CD4-positive, alpha-beta T cell treated with Interferon gamma for 1 hour (primary cell): Measurements from ENCODE around the gene CDK14.

Experiments
- DNase-seq: peaks from one replicate; pipeline ENCODE4 v3.0.0-alpha.2; 2020

The CDK14 gene

DNA sequence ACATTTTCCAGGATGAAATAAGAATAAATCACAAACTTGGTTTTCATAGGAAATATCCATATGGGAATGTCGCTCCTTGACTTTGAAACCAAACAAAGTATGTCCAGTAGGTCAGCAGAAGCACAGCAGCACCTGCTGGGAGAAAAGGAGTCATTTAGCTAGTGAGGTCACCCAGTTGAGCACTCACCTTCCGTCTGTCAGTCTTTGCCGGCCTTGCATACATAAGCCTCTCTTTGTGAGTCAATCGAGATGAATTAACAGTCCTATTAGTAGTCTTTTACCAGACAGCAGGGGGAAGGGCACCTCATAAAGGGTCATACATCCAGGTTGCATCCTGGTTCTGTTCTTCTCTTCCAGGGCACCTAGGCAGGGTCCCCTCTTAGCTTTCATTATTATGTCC, 435.6 kb downstream of the CDK14 start:
- DNase-seq = no peak

DNA sequence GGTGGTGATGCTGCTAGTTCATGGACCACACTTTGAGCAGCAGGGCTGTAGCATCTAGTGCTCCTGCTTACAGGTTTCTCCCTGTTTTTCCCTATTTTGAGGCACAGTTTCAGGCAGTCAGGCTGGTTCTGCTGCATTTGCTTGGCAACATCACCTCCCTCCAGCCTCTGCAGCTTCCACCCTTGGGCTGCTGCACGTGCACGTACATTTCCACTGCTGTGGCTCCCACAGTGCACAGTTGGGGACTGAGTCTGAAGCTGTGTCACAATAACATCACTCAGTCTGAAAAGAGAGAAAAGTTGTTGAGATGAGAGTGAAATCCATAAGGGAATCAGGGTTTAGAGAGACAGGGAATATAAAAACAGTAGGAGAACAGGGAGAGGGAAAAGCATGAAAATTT, 437.5 kb downstream of the CDK14 start:
- no peak for DNase-seq

DNA sequence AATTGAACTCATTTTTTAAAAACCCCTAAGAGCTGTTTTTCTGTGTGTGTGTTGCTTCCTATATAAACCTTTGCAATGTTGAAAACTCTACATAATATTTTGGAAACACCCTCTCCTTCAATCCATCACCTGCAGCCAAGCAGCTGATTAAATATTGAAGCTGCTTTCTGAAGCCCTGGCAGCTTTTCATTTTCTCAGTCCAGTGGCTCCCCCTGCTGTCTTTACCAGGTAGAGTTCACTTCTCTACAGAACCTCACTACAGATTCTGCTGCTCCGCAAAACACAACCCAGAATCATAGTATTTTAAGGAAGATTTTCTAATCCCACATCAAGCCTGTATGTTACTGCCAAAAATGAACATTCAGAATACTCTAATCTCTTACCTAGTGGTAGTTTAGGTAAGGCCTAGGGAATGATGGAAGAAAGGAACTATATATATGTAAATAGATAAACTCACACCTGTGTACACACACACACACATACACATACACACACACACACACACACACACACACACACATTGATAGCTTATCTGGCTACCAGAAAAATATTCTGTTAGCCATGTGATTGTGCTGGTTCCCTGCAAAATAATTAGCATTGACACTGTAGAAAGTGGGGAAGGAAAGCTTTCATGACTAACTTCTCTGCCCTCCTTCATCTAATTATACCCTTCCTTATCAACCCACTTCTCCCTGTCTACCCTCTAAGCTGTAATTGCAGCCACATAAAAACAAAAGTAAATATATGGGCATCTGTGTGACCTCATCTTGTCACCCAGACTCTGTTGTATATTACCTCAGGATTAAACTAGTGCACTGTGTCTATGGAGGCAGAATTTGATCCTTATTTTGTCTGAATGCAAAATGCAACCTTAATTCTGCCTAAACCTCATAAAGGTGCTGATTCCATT, 438.6 kb downstream of the CDK14 start:
- peak; percentile 1 for DNase-seq

DNA sequence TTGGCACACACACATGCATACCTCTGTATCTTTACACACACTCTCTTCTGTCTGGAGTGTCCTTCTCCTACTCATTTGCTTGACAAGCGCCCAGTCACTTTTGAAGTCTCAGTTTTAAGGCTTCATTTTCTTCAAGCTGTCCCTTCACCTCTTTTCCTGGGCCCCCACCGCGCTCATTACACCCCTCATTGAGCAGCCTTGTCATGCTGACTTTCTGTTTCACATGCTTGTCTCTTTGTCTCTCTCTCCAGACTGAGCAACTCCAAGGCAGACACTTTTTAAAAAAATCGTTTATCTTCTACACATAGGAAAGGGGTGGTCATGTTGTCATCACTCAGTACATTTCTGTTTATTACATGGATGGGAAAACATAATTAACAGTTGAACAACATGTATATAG, 442.9 kb downstream of the CDK14 start:
- DNase-seq = no peak

DNA sequence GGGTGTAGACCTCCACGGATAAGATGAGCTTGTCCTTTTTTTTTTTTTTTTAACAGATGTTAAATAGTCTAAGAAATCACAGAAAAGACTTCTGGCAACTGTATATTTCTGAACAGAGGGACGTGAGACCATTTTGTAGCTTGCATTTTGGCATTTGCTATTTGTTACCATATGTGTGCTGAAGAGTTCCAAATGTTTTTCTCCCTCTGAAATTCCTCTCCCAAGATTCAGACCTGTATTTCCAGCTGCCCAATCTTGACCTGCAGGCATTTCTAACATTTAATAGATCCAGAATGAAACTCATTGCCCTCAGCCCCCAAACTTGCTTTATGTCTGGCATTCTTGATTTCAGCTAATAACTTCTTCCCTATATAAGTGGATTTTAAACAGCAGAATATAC, 445.0 kb downstream of the CDK14 start:
- DNase-seq = no peak

DNA sequence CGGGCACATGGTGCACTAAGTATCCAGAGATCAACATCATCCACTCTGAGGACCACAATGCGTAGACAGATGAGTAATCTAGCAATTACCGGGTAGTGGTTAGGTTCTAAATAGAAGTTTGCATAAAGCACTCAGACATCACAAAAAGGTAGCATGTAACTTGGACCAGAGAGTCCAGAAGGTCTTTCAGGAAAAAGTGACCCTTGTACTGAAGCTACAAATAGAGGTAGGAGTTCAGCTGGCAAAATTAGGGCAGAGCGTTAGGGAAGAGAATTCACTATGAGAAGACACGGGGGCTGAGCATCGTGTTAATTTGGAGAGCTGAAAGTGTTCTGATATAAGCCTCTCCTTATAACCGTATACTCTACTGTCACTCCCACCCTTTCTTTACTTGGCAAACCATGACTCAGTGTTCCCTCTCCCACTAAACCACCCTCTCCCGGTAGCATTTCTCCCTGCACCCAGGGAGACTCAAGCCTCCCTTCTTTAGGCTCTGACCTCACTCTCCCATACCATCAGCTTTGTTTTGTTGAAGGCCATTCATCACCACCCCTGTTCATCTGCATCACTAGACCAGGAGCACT, 445.9 kb downstream of the CDK14 start:
- no peak for DNase-seq

DNA sequence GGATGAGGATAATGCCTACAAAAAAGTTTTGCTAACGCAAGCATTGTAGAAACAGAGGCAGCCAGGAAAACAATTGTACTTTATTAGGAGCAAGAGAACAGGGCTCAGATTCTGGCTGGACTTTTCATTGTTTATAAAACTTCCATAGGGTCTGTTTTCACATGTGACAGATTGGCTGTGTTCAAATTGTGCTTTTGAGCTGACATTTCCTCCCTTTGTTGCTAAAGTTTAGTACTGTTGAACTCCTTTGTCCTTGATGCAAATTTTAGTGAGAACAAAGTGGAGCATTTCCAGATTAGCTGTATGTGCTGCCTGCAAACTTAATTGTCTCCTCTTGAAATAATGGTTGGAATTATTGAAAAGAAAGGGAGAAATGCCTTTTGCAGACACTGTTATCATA, 447.1 kb downstream of the CDK14 start:
- DNase-seq = no peak

DNA sequence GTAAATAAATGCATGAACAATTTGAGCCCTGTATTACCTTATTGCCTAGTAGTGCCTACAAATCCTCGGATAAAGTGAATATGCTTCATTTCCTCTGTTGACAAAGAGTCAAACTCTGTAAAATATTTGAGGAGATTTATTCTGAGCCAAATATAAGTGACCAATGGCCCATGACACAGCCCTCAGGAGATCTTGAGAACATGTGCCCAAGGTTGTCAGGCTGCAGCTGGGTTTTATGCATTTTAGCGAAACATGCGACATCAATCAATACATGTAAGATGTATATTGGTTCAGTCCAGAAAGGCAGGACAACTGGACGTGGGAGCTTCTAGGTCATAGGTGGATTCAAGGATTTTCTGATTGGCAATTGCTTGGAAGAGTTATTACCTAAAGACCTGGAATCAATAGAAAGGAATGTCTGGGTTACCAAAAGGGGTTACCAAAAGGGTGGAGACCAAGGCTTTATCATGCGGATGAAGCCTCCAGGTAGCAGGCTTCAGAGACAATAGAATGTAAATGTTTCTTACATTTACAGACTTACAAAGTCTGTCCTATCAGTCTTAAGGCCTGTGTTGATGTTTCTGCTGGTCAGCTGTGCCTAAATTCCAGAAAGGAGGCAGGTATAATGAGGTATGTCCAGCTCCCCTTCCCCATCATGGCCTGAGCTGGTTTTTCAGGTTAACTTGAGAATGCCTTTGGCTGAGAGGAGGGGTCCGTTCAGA, 448.0 kb downstream of the CDK14 start:
- no peak for DNase-seq

DNA sequence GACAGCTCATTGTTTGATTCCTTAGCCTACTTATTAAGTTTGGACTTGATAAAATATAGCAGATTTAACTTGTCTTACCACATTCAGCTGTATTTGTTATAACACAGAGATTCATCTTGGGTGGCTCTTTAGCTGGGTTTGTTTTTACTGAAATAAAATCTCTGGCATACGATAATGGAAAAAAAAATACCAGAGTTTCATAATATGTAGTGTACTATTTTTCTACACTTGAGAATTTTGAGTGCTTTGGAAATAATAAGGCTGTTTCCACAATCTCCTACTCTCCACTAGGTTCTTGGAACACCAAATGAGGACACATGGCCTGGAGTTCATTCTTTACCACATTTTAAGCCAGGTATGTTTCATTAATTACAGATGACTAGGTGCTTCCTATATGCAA, 449.5 kb downstream of the CDK14 start:
- no peak for DNase-seq

DNA sequence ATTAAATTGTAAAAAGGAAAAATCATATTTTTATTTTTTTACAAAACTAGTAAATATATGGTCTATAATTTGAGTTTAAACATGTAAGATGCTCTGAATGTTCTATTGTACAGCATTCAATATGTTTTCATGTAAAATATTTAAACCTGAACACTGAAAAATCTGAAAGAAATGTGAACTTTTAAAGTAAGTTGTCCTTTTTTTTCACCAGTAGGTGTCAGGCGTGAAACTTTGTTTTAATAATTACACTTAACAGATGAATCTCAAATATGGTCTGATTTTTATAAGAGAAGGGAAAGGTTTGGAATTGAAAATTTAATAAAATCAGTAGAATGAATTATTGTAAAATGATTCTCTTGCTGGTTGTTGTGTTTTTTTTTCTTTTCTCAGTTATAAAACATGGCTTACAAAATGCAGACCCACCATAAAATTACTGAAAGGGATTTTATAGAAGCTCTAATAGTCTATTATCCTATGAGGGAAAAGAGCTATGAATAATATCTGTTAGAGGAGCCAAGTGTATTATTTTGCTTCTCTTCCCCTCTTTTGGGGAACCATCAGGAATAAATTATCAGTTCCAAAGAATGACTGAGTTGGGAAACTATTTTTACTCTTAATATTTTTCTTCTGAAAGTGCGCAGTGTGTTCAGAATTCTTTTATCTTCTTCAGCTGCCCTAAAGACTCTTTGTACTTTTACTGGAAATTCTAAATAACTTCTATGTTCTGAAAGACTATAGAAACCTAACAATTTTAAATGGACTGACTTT, 450.4 kb downstream of the CDK14 start:
- DNase-seq = no peak

DNA sequence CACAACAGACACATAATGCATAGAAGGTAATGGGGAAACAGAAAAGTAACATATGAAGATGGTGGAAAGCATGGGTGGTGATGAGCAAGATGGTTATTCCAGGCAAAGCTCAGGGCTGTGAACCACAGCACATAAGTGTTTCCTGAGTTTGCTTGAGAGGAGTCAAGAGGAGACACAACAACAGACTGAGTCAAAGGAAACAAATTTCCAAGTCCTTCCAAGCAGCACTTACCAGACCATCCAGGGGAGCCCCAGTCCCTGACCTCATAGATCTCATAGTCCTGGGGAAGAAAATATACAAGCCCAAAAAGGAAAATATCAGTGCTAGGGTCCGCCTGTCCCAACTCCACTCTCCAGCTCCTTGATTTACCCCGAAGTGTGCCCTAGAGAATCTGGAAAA, 451.5 kb downstream of the CDK14 start:
- no peak for DNase-seq

DNA sequence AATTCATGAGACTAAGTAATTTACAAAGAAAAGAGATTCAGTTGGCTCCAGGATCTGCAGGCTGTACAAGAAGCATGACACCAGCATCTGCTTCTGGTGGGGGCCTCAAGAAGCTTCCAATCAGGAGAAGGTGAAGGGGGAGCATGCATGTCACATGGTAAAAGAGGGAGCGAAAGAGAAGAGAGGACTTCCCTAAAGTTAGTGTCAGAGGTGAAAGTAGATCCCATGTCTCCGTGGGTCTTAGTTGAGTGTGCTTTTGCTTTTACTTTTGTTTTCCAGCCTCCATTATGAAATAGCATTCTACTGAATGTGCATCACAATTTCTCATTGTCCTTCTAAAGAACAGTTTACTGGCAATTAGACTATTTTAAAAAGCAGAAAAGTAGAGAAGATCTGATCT, 454.6 kb downstream of the CDK14 start:
- no peak for DNase-seq

DNA sequence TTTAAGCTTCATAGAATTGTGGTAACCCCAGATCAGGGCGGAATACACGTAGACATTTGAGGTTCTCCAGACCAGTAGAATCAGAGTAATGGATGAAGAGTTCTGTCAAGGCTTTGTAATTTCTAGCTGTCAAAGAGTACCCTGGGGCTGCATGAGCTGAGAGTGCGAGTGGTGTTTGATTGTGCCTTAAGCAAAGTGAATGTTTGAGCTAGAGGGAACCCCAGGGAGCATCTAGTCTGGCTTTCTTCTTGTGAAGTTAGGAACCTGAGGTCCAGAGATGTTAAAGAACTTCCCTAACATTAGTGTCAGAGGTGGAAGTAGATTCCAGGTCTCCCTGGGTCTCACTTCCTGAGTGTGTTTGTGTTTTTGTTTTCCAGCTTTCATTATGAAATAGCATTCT, 455.8 kb downstream of the CDK14 start:
- DNase-seq = no peak

DNA sequence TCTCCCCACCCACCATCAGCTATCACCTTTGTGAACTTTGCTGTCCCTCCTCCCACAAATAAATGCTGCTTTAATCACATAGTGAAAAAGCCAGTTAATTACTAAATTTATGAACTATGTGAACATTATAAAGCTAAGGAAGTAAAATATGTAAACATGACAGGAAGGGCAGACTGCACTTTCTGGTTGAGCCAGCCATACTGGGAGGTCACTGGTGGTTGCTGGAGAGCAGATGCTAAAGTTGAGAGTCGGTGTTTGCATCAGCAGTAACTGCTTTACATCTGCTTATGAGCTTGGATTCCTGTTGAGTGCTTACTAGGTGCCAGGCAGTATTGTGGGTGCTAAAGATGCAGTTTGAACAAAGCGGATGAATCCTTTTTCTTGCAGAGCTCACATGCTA, 458.3 kb downstream of the CDK14 start:
- DNase-seq = no peak

DNA sequence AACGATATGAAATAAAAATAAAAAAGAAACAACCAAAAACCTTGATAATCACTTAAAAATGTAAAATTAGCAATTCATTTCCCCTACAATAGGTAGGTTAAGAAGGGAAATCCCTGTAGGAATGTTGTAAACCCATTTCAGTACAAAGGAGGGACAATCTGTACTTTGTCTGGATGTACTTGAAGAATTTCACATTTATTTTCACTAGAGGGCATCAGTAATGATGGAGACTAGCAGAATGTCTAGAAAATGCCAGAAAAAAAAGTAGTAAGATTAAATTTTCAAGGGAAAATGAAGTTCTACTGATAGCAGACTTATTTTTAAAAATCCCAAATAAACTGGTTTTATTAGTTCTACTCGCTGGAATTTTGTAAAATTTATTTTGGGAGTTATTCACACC, 459.1 kb downstream of the CDK14 start:
- DNase-seq = no peak

DNA sequence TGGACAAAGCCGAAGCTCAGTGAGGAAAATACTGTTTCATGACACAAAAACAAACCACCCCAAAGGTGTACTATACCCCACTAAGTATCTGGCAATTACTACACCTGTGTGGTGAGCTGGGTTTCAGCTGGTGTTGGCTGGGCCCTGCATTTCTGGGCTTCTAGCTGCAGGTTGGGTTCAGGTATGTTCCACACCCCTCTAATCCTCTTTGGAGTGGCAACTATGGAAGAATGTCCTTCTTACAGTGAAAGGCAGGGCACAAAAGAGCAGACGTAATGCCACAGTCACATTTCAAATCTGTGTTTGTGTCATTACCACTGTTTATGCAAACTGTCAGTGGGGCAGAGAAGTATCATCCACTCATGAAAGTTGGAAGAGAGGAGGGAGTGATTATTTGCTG, 466.6 kb downstream of the CDK14 start:
- no peak for DNase-seq

DNA sequence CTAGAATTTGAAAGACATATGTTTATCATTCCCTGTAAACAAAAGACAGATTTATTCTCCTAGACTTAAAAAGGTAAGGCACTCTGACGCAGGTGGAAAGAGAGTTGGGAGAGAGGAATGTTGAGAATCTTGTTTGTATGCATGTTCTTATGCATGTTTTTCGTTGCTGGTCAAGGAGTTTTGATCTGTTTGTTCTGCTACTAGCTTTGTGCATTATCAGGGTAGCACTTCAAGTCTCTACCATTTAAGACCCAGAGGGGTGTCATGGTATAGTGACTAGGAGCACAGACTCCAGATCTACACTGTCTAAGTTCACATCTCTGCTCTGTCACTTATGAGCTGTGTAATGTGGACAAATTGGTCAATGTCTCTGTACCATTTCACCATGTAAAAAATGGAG, 467.9 kb downstream of the CDK14 start:
- no peak for DNase-seq

DNA sequence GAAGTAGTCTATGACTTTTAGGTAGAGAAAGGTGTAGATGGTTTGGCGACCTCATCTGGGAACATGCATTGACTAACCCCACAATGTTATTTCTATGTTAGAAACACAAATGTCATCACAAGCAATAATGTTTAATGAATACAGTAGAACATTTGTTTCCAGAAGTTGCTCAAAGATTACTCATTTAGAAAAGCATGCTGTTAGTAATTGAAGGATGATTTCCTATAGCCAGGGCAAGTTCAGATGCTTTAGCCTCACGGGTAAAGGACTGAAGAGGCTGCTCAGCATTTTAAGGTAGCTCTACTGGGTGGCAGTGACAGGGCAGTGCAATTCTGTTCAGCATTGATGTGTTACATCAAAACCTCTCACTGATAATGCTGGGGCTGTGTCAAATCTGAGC, 468.8 kb downstream of the CDK14 start:
- no peak for DNase-seq

DNA sequence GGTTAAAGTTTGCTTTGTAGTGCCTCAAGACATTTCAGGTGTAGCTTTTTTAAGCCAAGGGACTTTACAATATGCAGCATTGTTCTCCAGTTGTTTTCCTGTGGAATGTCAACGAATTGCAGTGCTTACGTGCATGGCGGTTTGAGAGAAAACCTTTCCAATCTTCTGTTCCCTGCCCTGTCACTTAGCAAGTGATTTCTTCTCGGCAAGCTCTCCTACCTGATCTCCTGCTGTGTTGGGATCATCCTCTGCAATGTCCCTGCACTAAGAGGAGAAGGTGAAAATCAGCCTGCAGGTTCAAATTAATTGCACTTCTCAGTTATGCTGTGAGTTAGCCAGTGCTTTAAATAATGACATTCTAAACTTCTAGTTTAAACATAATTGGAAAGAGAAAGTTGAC, 470.5 kb downstream of the CDK14 start:
- DNase-seq = no peak

DNA sequence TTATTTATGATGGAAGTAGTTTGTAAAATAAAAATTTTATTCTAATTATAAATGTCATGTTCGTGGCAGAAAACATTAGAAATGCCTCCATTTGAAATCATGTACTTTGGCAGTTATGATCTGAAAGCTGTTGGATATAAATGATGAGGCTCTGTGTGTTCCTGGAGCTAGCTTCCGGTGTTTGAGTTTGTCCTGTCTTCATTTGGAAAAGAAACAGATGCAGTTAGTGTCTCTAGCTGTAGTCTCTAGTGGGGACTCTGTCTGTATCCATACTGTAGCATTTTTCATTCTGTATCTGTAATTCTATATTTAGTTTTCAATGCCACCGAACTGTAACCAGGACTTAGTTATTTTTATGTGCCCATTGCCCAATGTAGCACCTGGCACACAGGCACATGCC, 471.1 kb downstream of the CDK14 start:
- no peak for DNase-seq

DNA sequence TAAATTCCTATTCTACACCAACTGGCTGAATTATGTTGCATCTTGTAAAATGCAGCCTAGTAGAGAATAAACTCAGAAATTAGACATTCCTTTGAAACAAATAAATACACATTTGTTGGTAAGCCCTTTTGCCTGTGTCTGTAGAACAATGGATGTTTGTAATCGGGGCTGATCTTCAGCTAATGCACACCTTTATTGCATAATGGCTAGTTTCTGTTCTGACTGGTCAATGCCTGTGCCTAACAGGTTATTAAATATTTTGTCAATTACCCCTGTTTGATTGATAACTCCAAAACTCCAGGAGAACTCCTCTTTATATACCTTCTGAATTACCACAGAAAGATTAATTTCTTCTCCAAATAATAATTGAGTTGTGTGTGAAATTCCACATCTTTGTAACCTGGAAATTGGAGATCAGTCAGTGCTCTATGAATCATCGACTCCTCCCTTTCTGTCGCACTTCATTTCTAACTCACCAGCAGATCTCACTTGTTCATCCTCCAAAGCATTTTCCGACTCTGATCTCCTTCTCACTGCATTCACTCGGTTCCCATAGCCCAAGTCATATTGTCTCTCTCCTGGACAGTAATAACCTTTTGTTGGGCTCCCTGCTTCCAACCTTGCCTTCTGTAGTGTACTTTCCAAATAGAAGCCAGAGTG, 472.1 kb downstream of the CDK14 start:
- no peak for DNase-seq

DNA sequence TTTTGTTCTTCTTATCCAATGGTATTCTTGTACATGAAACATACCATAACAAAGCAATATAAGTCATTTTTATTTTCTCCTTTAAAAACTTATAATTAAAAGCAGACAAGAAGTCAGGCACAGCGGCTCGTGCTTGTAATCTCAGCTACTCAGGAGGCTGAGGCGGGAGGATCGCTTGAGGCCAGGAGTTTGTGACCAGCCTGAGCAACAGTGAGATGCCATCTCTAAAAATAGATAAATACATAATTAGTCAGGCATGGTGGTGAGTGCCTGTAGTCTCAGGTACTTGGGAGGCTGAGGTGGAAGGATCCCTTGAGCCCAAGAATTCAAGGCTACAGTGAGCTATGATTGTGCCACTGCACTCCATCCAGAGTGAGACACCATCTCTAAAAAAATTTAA, 473.0 kb downstream of the CDK14 start:
- DNase-seq = no peak

DNA sequence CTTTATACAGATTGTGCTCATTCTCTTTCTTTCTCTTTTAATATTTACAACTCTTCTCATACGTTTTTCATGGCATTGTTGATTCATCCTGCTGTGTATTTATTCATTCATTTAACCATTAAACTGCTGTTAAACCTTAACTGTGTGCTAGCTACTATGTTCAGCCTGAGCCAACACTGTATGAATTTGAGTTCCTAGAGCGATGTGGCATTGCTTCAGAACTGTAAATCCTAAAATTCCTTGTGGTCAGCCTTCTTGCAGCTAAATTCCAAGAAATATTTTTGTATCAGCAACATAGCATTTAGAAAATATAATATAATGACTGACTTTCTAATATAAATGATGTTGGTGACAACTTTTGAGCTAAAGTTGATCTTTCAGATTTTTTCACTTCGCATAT, 483.4 kb downstream of the CDK14 start:
- DNase-seq = no peak
